ENCODE measurements around the gene THAP7.
"Not testable (repeated sequence)": the region's sequence is repeated elsewhere in the genome, so short reads cannot be mapped to it uniquely, and the experiment has no call there.

Gene THAP7, protein sequence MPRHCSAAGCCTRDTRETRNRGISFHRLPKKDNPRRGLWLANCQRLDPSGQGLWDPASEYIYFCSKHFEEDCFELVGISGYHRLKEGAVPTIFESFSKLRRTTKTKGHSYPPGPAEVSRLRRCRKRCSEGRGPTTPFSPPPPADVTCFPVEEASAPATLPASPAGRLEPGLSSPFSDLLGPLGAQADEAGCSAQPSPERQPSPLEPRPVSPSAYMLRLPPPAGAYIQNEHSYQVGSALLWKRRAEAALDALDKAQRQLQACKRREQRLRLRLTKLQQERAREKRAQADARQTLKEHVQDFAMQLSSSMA

DNA sequence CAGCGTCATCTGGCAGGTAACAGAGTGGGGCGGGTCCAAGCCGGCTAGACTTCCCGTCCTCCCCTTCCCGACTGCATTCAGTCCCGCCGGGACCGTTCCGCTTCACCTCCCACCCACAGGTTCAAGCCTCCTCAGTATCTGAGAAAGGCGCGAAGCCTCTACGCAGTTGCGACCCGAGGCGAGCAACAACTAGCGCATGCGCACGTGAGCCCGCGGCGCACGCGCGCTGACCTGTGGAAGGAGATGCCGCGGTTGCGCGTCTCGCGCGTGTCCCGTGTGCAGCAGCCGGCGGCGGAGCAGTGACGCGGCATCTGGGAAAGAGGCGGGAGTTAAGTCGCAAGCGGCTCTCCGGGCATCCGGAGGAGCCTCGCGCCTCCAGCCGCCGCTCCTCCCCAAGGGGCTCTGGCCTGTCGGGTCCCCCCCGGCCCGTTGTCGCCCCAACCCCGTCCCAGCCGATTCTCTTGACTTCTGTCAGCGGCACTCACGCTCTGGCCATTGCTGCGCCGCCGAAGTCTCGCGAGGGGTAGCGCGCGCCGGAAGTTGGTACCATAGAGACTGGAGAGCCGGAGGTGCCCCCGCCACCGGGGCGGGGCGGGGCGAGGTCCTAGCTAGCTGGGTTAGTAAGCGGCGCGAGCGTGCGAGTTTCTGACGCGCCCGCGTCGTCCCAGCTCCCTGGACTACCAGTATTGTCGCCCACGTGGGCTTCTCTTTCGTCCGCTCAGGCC is at the start of gene THAP7:
THAP7 (minus strand) TSS at position 518 of the 725 bp plus-strand sequence; CDS start at position 311, 207 bp downstream.
- peak; percentile 93 to 96 for DNase-seq (ENCODE audit: low read depth in 2 of 2)

DNA sequence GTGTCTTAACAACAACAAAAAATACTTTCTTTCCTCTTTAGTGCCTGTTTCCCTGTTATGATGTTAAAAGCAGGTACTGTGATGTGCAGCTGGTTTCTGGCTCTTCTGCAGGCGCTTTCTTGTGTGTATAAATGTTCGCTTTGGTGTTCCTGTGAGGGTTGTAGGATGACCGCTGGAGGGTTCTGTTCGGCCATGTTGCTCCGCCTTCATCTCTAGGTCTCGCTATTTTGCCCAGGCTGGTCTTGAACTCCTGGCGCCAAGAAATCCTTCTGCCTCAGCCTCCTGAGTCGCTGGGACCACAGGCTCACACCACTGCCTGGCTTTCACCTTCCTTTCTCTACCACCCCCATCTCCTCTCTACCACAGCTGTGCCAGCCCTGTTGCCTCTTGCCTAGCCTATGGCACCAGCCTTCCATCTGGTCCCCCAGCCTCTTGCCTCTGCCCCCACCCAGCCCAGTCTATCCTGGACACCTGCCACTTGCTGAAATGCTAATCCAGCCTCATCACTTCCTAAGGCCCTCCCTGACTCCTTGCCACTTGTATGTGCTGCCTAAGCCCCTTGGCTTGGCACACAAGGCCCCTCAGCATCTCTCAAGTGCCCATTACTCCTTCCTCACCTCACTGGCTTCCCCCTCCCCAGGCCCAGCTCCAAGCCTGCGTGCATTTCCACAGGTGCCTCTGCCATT is 49.4 kb upstream of the THAP7 start:
- no peak for DNase-seq (ENCODE audit: low read depth in 2 of 2)

DNA sequence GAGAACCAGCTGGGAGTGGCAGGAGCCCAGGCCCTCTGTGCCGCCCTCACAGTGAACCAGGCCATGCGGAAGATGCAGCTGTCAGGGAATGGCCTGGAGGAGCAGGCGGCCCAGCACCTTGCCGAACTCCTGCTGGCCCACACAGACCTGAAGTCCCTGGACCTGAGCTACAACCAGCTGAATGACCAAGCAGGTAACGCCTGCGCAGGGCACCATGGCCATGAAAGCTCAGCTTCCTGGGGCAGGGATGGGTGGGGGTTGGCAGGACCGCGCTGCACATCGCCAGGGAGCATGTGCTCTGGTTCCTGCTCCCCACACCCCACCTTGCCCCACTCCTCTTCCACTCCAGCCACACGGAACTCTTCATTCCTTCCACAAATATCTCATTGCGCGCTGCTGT is 47.0 kb upstream of the THAP7 start:
- not testable (repeated sequence) for DNase-seq (ENCODE audit: low read depth in 2 of 2)

DNA sequence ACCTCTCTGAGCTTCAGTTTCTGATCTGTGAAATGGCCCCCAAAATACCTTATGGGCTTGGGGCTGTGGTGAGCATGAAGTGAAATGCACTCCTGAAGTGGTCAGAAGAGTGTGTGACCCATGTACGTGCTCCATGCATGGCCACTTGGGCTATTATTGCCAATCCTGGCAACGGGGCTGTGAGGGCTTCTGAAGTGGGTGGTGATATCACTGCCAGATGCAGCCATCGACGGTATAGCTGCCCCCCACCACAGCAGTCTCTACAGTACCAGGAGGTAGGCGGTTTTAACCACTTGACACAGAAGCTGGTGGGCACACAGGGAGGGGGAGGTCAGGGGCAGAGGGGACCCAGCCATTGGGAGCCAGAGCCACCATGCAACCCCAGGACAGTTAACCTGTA is 46.5 kb upstream of the THAP7 start:
- DNase-seq (ENCODE audit: low read depth in 2 of 2) = not testable (repeated sequence)

DNA sequence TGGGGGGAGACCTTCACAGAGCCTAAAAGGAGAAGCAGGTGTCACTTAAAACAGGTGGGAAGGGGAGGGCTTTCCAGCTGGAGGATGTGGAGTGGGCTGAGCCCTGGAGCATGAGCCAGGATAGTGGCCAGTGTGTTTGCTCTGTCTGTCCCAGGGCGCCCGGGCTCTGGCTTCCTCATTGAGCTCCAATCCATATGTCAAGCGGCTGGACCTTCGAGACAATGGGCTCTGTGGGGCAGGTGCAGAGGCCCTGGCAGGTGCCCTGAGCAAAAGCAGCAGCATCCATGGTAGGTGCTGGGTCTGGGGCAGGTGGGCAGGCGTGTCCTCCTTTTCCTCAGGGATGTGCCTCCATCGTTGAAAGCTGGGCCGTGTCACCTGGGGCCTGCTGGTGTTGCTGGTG is 45.8 kb upstream of the THAP7 start:
- no peak for DNase-seq (ENCODE audit: low read depth in 2 of 2)

DNA sequence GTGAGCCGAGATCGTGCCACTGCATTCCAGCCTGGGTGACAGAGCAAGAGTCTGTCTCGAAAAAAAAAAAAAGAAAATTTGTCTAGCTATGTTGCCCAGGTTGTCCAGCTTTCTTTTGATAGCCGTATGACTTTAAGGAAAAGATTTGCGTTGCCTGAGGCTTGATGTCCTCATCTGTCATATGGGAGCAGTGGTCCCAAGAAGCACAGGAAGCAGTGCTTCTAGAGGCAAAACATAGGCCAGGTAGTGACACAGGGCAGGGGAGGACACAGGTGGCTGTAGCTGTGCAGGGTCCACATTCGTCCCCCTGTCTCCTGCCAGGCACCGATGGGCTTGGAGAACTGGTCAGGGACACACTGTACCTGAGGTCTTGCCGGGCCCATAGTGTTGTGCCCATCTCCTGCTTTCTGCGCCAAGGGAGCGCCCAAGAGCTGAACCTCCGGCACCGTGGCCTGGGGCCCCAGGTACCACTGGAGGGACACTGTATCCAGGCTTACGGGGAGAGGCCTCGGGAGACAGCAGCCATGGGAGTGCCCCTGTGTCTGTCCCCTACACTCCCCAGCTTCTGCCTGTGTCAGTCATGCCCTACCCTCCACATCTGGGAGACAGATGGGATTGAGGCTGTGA is 45.2 kb upstream of the THAP7 start:
- DNase-seq (ENCODE audit: low read depth in 2 of 2) = no peak

DNA sequence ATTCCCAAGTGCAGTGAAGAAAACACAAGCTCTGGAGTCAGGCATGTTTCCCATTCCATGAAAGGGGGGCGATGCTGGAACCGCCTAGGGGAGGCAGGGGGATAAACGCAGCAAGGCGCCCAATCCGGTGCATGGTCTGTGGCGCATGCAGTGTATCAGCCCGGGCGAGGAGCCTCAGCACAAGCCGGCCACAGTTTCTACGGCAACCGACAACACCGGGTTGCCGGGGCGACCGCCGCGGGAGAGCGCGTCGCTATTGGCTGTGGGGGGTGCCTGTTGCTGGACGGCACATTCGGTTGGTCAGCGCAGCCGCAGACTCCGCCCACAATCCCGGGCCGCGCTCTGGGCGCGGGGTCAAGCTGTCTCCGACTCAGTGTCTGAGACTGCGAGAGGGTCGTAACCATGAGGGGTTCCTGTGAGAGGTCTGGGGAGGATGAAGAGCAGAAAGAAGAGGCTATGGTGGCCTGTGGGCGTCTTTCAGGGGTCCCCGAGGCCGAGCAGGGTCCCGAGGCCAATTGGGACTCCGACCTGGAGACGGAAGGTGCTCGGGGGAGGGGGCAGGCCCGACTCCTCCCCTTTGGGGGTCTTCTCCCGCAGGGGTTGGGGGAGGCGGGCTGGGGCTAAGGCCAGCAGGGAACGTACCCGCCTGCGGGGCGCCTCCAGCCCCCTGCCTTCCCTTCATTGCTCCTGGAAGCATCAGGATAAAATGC is 43.8 kb upstream of the THAP7 start, which contains the start of gene LRRC74B:
LRRC74B (plus strand) TSS at position 362 of the 710 bp plus-strand sequence; CDS start at position 403, 41 bp downstream.
- DNase-seq (ENCODE audit: low read depth in 2 of 2) = peak; percentile 47 to 69

DNA sequence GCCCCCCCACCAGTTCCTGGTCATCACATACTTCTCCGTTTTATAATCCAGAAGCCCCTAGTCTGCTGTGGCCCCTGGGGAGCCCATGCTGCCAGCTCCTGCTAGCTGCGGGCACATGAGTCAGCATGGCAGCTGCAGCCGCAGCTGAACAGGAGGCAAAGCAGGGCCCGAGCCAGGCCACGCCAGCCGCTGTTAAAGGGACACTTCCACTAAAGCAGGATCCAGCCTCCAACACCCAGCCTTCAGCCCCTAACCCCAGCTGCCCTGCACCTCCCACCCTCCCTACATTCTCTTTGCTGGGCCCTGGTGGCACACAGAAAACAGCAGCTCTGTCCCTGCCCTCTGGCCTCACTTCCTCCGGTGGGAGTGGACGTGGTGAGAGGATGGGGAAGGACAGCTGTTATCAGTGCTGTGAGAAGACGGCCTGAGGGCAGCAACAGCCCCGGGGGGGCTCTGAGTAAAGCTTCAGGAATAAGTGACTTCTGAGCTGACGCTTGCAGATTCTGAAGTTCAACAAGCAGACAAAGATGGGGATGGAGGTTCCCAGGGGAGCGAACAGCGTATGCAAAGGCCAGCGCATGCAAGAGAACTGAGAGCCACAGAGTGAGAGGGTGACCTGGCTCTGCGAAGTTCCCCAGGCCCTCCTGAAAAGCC is 43.1 kb upstream of the THAP7 start:
- no peak for DNase-seq (ENCODE audit: low read depth in 2 of 2)

DNA sequence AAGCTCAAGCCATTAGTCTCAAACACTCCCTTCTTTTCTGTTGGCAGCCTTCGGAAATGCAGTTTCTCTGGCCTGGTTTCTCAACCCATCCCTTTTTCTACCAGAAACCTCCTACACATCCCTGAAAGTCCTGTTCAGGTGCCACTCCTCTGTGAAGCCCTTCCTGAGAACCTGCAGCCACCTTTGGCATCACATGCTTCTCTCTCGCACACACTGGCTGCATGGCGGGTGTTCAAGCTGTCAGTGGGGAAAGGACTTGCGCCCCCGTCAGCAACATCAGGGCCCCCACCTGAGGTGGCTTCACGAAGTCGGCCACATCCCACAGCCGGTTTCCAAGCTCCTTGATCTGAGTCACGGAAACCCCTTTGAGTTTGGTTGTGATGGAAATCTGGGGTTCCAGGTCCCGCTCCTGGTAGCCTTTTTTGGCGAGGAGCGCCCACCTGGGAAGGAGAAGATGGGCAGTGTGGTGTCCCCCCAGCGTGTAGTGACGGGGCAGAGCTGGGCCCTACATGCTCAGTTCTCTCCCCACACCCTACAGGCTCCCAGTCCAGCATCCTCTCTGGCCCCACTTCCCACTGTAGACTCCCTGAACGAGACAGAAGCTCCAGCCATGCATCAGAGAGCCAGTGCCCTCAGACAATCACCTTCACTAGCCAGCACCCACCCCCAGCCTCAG is 42.1 kb upstream of the THAP7 start:
- no peak for DNase-seq (ENCODE audit: low read depth in 2 of 2)

DNA sequence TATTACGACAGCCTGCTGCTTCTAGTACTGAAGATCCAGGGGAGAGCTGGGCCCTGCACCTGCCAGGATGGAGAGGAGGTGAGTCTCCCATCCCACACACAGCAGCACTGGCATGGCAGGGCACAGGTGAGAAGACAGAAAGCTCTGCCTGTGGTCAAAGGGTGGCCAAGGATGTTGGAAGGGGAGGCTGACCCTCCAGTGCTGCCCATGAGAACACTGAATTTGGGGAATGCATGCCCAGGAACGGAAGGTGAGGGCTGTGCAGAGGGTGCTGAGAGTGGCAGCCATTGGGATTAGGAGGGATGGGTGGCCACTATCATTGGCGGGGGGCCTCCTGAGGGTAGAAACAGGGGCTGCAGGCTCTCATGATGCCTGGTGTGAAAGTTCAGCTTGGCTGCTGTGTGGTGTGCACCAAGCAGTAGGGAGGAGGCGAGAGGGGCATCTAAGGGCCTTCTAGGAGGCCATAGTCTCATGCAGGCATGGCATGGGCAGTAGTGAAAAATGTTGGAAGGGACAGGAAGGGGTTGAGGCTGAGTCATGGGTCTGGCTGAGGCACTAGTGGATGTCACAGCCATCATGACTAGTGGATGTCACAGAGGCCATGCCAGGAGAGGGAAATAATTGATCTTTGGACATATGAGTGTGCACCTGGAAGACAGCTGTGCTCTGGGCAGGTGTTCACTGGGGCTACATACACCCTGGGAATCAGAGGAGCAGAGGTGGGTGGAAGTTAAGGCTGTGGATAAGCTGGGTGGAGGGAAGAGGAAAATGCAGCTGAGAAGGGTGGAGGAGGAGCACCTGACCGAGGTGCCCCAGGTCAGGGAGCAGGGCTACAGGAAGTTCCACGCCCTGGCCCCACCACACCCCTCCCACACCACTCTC is 41.3 kb upstream of the THAP7 start:
- no peak for DNase-seq (ENCODE audit: low read depth in 2 of 2)

DNA sequence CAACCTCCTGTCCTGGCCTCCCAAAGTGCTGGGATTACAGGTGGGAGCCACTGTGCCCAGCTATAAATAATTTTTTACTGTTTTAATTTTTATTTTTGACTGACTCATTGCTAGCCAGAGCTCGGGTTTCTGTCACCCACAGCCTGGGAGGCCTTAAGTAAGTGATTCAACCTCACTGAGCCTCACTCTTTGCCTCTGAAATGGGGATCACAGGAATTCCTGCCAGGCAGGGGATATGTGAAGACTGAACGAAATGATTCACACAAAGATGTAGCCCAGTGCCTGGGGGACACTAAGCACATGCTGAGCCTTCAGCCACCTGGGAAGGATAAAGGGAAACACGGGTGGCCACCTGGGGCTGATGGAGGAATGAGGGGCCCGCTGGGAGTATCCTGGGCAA is 40.0 kb upstream of the THAP7 start:
- no peak for DNase-seq (ENCODE audit: low read depth in 2 of 2)

DNA sequence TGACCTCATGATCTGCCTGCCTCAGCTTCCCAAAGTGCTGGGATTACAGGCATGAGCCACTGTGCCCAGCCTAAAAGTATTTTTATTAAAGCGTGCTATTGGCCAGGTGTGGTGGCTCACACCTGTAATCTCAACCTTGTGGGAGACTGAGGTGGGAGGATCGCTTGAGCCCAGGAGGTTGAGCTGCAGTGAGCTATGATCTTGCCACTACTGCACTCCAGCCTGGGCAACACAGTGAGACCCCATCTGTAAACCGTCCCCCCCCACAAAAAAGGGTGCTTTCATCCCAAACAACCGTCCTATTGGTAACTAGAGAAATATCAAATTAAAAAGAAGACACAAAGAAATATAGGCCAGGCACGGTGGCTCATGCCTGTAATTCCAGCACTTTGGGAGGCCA is 37.2 kb upstream of the THAP7 start:
- DNase-seq (ENCODE audit: low read depth in 2 of 2) = not testable (repeated sequence)

DNA sequence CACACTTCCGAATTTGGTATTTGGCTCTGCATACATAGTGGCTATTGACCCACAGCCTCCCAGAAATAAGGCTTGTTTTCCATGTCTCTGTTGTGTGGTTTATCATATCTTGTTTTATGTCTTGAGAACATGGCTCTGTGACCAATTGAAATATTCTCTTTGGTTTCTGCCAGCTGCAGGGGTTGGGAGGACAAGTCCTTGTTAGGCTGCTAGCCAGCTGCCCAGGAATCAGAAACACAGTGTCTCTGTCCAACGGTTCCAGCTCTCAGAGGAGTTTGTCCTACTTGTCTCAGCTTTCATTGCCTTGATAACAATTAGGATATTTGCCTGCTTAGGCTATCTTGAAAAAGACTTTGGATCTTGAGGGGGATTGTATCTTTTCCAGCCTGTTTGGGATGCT is 36.5 kb upstream of the THAP7 start:
- DNase-seq (ENCODE audit: low read depth in 2 of 2) = no peak

DNA sequence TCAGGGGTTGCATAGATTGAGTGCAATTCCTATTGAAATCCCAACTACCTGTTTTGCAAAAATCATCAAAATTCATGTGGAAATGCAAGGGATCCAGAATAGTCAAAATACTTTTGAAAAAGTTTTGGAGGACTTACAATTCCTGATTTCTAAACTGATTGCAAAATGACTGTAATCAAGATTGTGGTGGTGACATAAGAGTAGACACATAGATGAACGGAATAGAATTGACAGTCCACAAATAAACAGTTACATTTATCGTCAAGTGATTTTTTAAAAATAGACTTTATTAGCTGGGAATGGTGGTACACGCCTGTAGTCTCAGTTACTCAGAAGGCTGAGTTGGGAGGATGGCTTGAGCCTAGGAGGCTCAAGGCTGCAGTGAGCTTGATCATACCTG is 33.1 kb upstream of the THAP7 start:
- DNase-seq (ENCODE audit: low read depth in 2 of 2) = no peak

DNA sequence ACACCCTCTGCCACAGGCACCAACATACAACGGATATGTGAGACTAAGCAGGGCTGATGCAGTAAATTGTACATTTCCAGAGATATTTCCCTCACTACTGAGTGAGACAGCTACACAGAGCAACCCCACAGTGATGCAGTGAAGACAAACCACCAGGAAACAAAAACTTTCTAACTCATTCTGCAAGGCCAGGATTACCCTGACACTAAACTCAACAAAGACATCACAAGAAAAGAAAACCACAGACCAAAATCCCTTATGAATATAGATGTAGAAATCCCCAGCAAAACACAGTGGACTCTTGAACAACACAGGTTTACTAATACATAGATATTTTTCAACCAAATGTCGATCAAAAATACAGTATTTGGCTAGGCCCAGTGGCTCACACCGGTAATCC is 32.0 kb upstream of the THAP7 start:
- DNase-seq (ENCODE audit: low read depth in 2 of 2) = no peak

DNA sequence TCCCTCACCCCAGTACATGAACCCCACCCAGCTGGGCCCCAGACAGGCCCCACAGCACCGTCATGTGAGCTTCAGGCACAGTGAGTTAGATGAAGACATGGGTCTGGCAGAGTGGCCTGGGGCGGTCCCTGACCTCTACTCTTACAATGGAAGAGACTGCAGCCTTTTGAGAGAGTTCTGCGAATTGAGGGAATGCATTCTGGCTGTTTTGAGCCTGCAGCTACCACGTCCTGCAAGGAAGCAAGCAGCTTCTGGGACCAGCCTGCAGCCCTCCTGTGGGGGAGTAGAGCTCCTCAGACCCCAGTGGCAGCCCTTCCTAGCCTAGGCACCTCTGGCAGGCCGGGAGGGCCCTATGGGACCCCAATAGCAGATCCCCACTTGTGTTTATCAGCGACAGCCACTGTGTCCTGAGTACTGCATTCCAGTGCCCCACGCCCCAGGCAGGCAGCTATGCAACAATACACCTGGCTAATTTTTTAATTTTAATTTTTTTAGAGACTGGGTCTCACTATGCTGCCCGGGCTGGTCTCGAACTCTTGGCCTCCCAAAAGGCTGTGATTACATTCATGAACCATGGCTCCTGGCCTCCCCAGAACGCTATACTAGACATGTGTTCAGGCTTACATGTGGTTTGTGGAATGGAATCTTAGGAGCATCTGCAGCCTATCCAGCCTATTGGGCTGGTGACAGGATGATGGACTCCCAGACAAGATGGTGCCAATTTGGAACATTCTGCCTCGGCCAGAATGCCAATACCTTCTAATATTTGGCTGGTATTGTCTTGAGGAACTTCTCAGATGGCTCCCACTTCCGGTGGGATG is 31.2 kb upstream of the THAP7 start:
- no peak for DNase-seq (ENCODE audit: low read depth in 2 of 2)

DNA sequence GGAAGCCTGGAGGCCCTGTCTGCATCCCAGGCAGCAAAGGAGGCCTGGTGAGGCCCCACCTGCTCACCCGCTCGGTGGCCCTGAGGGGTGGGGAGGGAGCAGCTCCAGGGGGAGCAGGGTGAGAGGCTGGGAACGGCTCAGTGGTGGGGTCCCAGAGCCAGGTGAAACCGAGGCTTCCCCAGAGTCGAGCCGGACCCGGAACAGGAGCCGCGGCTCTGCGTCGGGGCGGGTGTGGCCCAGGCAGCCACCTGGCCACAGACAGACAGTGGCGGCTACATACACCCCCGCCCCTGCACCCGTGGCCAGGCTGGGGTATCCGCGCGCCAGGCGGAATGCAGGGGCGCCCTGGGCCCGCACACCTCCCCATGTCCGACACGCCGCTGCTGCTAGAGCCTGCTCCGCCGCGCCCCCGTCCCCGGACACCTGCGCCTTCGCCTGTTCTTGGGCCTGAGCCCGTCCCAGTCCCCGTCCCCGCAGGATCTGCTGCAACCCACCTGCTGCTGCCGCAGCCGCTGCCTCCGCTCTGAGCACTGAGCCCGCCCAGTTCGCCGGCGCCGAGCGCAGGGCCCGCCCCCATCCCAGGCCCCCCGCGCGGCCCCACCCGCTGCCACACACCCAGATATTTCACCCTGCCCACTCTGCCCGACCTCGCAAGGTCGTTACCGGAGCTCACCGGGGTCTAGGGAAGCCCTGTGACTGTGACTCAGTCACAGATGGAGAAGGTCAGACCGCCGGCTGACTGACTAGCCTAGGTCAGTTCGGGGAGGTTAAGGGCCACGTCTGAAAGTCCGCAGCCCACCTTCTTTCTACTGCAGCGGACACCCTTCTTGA is 30.3 kb upstream of the THAP7 start, which contains the start of gene SLC7A4:
SLC7A4 (minus strand) TSS at position 525 of the 831 bp plus-strand sequence. CDS start 749 bp downstream, outside the sequence.
- DNase-seq (ENCODE audit: low read depth in 2 of 2) = no peak

All from stimulated activated CD4-positive, alpha-beta T cell treated with anti-CD3 and anti-CD28 coated beads, Interleukin-12 subunit alpha, Interleukin-12 subunit beta, amount 100 ng/mL, for 24 hours (primary cell).